Suprapubic skin (tissue), 4 donors: ENCODE data around the gene TWSG1. TPM values are rescaled to one million over a fixed set of nuclear protein-coding genes. Genes with fewer than 3 reads are reported as not detected.

Experiments used
- DNase-seq, 2 donors: peaks; one replicate each; pipeline ENCODE4 v3.0.0-alpha.2; 2019; ENCODE audit warnings: low spot score in 2 of 2
- H3K27ac ChIP-seq: fragments of 200-600 bp; sonication (generic); one replicate; pipeline ENCODE4 v1.5.1; 2019
- H3K27me3 ChIP-seq: fragments of 200-600 bp; sonication (generic); one replicate; pipeline ENCODE4 v1.5.1; 2019
- H3K36me3 ChIP-seq: fragments of 200-600 bp; sonication (generic); one replicate; pipeline ENCODE4 v1.5.1; 2019
- H3K4me1 ChIP-seq: fragments of 200-600 bp; sonication (generic); one replicate; pipeline ENCODE4 v1.5.1; 2019
- H3K4me3 ChIP-seq: fragments of 200-600 bp; sonication (generic); one replicate; pipeline ENCODE4 v1.5.1; 2019; ENCODE audit warnings: mild to moderate bottlenecking
- H3K9me3 ChIP-seq: fragments of 200-600 bp; sonication (generic); one replicate; pipeline ENCODE4 v1.5.1; 2019
- EP300 ChIP-seq: sonication (generic); formaldehyde crosslinking; IDR thresholded peaks from one replicate; pipeline ENCODE4 v1.6.1; 2017; ENCODE audit warnings: antibody characterized with exemption
- POLR2A ChIP-seq, 2 donors: fragments of 450-650 bp; IDR thresholded peaks; one replicate each; pipeline ENCODE4 v1.6.1; 2017; ENCODE audit warnings: antibody characterized with exemption in 2 of 2, mild to moderate bottlenecking in 2 of 2, moderate library complexity in 2 of 2
- POLR2AphosphoS5 ChIP-seq, 3 donors: sonication (generic); formaldehyde crosslinking; IDR thresholded peaks; one replicate each; pipeline ENCODE4 v1.6.1; 2017; ENCODE audit warnings: antibody characterized with exemption in 3 of 3
- WGBS: methylation state at CpG from one replicate; pipeline ENCODE4 v1.1.5; 2018; 5-methylcytosine and 5-hydroxymethylcytosine counted together
- total RNA-seq, 4 donors: library from RNA; depleted of rRNA; stranded (reverse); fragments of >200 nt; gene quantifications; one replicate each; pipeline ENCODE4 v1.1.0, GENCODE V29; 2016
- TF ChIP-seq, protein P1 (sequence below), 2 donors: fragments of 200-600 bp in 1 of 2; fragments of 450-650 bp in 1 of 2; sonication (generic) in 1 of 2; IDR thresholded peaks; one replicate each; pipeline ENCODE4 v1.5.1; 2016 to 2019; ENCODE audit warnings: antibody characterized with exemption in 2 of 2, mild to moderate bottlenecking in 1 of 2, moderate library complexity in 1 of 2

Gene TWSG1
- total RNA-seq, 4 donors from 2014 or later: 18.7 to 41.6 (median 26.1) TPM

DNA sequence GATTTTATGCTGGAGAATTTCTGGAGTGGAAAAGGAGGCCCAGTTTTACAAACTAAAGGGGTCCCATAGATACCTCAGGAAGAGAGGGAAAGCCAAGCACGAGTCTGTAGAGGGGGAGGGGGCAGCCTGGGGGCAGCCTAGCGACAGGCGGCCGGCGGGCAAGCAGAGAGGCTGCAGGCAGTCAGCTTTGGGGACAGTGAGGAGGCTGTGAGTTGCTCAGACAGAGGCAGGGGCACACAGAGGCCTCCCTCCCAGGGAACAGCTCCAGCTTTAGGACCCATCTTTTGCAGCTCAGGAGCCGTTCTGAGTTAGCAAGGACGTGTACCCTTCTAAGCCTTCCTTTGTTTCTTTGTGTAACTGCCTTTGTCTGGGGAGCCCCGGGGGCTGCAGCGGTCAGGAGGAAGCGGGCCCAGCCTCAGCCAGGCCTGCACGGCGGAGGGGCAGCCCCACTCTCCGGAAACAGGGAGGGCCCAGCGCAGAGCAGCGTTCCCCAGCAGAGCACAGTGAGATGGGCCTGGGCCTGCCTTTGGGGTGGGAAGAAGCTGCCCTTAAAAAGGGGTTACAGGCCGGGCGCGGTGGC lies 99.6 kb downstream of the TWSG1 start:
- Histone ChIP-seq H3K4me3 (no peak overlapping the region), H3K9me3 (no peaks in the 10 kb centered on the region), H3K27me3 (no peaks in the 10 kb centered on the region), H3K4me1 (peaks cover 16% of the 10 kb centered on the region), H3K36me3 (no peaks in the 10 kb centered on the region), H3K27ac (no peak overlapping the region)
- no peak for DNase-seq
- TF ChIP-seq EP300: no peak
- WGBS: 69% methylated on average over 14 of the region's 18 CpGs

DNA sequence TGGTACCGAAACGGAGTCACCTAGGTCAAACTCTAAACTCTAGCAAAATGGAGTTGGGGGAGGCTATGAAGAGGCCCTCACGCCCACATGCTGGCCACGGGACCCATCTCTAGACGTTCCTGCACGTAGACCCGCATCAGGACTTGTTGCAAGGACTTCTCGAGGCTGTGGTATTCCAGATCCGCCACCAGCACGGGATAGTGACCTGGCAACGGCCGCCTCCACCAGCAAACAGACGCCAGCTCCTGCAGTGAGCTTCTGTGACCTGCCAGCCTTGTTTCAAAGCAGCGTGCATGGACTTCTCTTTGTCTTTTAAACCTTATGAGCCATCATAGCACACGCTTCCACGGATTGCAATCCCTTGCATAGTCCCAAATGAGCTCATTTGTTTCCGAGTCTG lies 100.5 kb downstream of the TWSG1 start:
- no peak for DNase-seq
- H3K36me3 ChIP-seq: no peaks in the 10 kb centered on the region
- H3K27me3 ChIP-seq: no peaks in the 10 kb centered on the region
- no peak overlapping the region for H3K27ac ChIP-seq
- no peaks in the 10 kb centered on the region for H3K9me3 ChIP-seq
- H3K4me1 ChIP-seq: peaks cover 8% of the 10 kb centered on the region
- TF ChIP-seq, protein P1, sequence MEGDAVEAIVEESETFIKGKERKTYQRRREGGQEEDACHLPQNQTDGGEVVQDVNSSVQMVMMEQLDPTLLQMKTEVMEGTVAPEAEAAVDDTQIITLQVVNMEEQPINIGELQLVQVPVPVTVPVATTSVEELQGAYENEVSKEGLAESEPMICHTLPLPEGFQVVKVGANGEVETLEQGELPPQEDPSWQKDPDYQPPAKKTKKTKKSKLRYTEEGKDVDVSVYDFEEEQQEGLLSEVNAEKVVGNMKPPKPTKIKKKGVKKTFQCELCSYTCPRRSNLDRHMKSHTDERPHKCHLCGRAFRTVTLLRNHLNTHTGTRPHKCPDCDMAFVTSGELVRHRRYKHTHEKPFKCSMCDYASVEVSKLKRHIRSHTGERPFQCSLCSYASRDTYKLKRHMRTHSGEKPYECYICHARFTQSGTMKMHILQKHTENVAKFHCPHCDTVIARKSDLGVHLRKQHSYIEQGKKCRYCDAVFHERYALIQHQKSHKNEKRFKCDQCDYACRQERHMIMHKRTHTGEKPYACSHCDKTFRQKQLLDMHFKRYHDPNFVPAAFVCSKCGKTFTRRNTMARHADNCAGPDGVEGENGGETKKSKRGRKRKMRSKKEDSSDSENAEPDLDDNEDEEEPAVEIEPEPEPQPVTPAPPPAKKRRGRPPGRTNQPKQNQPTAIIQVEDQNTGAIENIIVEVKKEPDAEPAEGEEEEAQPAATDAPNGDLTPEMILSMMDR (IDR thresholded peaks at IDR 0.05): no peak
- TF ChIP-seq POLR2A (IDR thresholded peaks at IDR 0.05): no peak
- TF ChIP-seq POLR2AphosphoS5 (IDR thresholded peaks at IDR 0.05): no peak
- TF ChIP-seq EP300: no peak
- no peak overlapping the region for H3K4me3 ChIP-seq
- WGBS: 89% methylated on average over 17 of the region's 17 CpGs

DNA sequence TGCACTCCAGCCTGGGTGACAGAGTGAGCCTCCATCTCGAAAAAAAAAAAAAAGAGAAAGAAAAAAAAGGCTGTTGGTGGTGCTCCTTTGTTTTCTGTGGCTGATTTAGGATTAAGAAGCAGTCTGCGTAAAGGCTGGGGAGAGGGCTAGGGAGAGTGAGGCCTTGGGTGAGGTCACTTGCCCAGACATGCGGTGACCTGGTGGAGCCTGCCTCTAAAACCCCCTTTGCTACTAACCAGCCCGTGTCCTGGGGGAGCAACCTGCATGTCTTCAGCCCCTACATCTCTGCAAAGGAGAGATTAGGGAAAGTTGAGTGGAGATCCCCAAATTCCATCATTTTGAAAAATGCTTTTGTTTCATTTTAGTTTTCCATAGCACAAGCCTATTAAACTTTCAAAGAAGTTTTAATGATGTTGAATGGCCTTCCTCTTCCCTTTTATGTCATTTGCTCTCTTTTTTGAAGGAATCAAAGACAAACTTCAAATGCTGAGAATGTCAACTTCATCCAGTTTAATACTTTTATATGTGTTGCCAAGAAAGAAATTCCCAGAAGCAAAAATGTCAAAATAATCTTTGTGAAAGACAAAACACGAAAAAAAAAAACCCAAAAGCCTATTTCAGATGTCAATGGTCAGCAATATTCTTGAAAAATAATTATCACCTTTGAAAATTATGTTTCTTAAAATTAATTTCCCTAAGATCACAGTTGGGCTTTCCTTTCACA lies 101.8 kb downstream of the TWSG1 start:
- 48% methylated on average over 5 of the region's 5 CpGs for WGBS
- no peak for DNase-seq
- Histone ChIP-seq H3K4me3 (no peak overlapping the region), H3K9me3 (no peaks in the 10 kb centered on the region), H3K27ac (no peak overlapping the region), H3K27me3 (no peaks in the 10 kb centered on the region), H3K4me1 (no peaks in the 10 kb centered on the region), H3K36me3 (no peaks in the 10 kb centered on the region)
- no peak for TF ChIP-seq EP300
- TF ChIP-seq POLR2AphosphoS5 (IDR thresholded peaks at IDR 0.05): no peak
- no peak for TF ChIP-seq POLR2A (IDR thresholded peaks at IDR 0.05)
- TF ChIP-seq, protein P1 (IDR thresholded peaks at IDR 0.05): no peak

DNA sequence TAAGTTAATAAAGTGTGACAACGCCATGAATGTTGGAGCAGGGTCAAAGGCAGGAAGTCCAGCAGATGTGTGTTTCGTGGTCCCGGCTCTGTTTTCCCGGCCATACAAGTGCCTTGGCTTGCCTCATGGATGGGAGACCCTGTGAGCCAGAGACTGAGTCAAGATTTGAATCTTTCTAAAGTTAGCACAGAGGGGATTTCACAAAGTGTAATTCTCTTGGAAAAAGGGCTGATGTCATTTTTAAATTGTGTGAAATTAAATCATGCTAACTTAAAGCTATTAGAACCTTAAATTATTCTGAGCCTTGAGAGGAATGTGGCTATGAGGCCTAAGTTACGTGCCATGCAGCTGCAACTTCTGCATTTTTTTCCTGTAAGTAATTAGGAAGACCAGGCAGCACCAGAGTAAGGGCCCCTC lies 102.5 kb downstream of the TWSG1 start:
- 54% methylated on average over 5 of the region's 5 CpGs for WGBS
- no peak overlapping the region for H3K27ac ChIP-seq

DNA sequence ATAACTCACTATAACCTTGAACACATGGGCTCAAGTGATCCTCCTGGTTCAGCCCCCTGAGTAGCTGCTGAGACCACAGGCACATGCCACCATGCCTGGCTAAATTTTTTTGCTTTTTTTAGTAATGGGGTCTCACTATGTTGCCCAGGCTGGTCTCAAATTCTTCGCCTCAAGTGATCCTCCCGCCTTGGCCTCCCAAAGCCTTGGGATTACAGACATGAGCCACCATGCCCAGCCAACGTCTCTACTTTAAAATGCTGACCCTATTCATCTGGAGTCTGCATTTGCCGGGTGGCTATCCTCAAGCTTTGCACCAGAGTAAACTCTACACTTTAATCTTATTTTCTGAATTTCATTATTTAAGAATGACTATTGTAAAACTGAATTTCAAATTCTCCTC lies 103.1 kb downstream of the TWSG1 start:
- H3K27me3 ChIP-seq: no peaks in the 10 kb centered on the region
- no peaks in the 10 kb centered on the region for H3K36me3 ChIP-seq
- WGBS: 90% methylated on average over 4 of the region's 4 CpGs
- TF ChIP-seq POLR2AphosphoS5 (IDR thresholded peaks at IDR 0.05): no peak
- TF ChIP-seq POLR2A (IDR thresholded peaks at IDR 0.05): no peak
- TF ChIP-seq, protein P1 (IDR thresholded peaks at IDR 0.05): no peak
- TF ChIP-seq EP300: no peak
- DNase-seq: no peak
- H3K4me3 ChIP-seq: no peak overlapping the region
- H3K9me3 ChIP-seq: no peaks in the 10 kb centered on the region
- H3K4me1 ChIP-seq: no peaks in the 10 kb centered on the region
- H3K27ac ChIP-seq: no peak overlapping the region

More for the DNA sequence above, 102.5 kb downstream of the TWSG1 start:
- no peaks in the 10 kb centered on the region for H3K4me1 ChIP-seq
- H3K4me3 ChIP-seq: no peak overlapping the region
- H3K27me3 ChIP-seq: no peaks in the 10 kb centered on the region
- TF ChIP-seq POLR2AphosphoS5 (IDR thresholded peaks at IDR 0.05) (no peak), EP300 (no peak), POLR2A (IDR thresholded peaks at IDR 0.05) (no peak)
- TF ChIP-seq, protein P1 (IDR thresholded peaks at IDR 0.05): no peak
- no peaks in the 10 kb centered on the region for H3K9me3 ChIP-seq
- no peaks in the 10 kb centered on the region for H3K36me3 ChIP-seq
- no peak for DNase-seq
